SK-MEL-5 (cell line): ENCODE data around the gene TDRD10. TPM values are rescaled to one million over a fixed set of nuclear protein-coding genes. Genes with fewer than 3 reads are reported as not detected.

Experiments used
- DNase-seq: peaks from one replicate; pipeline ENCODE4 v3.0.0-alpha.2; 2016; ENCODE audit warnings: low read depth, low spot score
- in situ Hi-C: cut with HindIII; loops from 2 replicates; pipeline ENCODE4 v1.10.0; 2016; ENCODE audit warnings: low sequenced_read_pairs, high pct_unique_total_duplicates, low pct_unique_long_range_greater_than_20kb
- total RNA-seq: library from RNA; depleted of rRNA; stranded (reverse); fragments of >200 nt; shearing (Covaris generic); gene quantifications from 2 replicates; pipeline ENCODE4 v1.2.3, GENCODE V29; 2014

The TDRD10 gene
- total RNA-seq, 1 experiment from 2014 or later, result not detected

GRCh38 chr1:154539486-154540483, 37.8 kb downstream of the TDRD10 start:
- in situ Hi-C loops, result no loop called here
- DNase-seq, result no peak

DNA sequence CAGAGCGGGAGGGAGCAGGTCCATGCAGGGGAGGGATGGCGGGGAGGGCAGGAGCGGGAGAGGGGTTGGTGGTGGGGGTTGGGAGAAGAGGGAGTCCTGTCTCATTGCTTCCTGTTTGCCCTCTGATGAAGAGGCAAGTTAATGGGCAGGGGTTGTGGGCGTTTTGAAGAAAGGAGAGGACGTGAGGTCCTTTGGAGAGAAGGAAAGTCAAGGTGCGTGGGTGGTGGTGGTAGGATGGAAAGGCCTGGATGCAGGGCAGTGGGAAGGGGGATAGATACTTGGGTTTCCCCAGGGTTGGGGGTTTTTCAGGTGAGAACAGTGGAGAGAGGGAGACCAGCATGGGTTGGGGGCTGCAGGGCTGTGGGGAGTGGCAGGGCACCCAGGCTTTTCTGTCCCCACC, 39.2 kb downstream of the TDRD10 start:
- DNase-seq, result no peak
- in situ Hi-C loops, result no loop called here

- DNase-seq, result peak; percentile 93
- in situ Hi-C loops, result no loop called here
Observed at GRCh38 chr1:154546264-154547063, 44.4 kb downstream of the TDRD10 start.

DNA sequence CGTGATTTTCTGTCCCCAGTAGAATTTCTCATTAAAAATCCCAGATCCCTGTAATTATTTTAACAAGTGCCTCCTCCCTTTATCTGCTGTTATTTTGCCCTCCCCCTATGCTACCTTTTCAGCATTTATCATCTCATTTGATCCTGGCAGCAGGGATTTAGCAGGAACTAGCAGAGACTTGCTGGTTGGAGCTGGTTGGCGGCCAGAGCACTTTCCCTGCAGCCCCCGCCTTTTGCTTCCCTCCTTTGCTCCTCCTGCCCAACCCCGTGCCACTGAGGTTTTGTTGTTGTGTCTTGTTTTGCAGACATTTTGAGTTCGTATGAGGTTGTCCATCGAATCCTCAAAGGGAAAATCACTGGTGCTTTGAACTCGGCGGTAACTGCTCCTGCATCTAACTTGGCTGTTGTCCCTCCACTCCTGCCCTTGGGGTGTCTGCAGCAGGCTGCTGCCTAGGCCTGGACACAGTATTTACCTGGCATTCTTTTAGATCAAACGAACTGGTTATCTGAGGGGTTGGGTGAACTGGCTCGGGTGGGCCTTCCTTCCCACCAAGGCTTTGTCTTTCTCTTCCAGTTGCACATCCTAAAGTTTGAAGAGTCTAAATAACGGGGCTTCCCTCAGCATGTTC, 45.2 kb downstream of the TDRD10 start:
- no peak for DNase-seq
- in situ Hi-C loops, result no loop called here

GRCh38 chr1:154548028-154548427, 46.0 kb downstream of the TDRD10 start:
- in situ Hi-C loops, result no loop called here
- DNase-seq, result no peak

- DNase-seq, result no peak
- in situ Hi-C loops, result no loop called here
Observed at GRCh38 chr1:154549202-154549770, 47.3 kb downstream of the TDRD10 start.

DNA sequence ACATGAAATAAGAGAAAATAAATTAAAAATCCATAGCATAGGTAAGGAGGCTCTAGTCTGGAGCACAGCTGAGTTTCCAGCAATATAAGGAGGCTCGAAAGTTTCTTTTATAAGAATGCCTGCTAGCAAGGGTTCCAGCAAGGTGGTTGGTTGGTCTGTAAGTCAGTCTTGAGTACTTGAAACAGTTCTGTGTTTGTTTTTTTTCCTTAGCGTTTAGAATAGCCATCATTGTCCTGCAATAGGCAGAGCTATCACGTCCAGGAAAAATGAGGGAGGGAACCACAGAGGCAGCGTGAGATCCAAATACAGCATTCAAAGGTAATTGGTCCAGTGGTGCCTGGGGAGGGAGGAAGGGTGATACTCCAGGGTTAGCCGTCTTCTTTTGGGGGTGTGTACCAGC, 48.1 kb downstream of the TDRD10 start:
- DNase-seq, result peak; percentile 59
- in situ Hi-C loops, result no loop called here

DNA sequence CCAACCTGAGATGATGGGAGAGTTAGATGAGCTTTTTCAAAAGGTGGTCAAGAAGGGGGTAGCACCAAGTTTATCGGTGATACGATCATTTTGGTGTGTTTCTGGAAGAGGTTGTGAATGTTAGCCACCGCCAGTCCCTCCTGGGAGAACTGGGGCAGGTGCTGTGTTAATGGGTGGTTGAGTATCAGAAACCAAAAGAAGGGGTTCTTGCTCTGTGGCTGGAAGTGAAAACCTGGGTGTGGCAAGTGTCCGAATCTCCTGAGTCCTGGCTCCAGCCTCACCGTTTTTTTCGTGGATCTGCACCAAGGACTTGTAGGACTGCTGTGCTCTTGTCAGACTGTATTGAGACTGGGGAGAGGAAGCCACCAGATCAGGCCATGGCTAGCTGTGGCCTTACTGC, 48.6 kb downstream of the TDRD10 start:
- DNase-seq, result no peak
- in situ Hi-C loops, result no loop called here

DNA sequence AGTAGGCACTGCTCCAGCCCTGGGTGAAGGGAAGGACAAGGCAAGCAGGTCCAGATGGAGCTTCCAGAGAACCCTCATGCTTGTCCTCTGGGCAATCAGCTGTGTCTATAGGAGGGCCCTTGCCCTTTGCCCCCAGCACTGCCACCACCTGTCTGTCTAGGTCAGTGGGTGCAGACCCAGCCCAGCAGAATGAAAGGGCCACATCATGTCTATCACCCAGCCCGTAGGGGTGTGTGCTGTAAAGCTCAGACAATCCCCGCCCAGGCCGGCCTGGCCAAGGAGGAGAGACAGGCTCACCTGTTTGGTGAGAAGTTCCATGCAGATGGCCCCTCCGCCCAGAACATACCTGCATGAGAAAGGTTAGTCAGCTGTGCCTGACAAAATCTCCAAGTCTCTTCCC, 49.5 kb downstream of the TDRD10 start:
- in situ Hi-C loops, result no loop called here
- no peak for DNase-seq

- in situ Hi-C loops, result no loop called here
- DNase-seq, result no peak
Observed at GRCh38 chr1:154552036-154552435, 50.0 kb downstream of the TDRD10 start.

DNA sequence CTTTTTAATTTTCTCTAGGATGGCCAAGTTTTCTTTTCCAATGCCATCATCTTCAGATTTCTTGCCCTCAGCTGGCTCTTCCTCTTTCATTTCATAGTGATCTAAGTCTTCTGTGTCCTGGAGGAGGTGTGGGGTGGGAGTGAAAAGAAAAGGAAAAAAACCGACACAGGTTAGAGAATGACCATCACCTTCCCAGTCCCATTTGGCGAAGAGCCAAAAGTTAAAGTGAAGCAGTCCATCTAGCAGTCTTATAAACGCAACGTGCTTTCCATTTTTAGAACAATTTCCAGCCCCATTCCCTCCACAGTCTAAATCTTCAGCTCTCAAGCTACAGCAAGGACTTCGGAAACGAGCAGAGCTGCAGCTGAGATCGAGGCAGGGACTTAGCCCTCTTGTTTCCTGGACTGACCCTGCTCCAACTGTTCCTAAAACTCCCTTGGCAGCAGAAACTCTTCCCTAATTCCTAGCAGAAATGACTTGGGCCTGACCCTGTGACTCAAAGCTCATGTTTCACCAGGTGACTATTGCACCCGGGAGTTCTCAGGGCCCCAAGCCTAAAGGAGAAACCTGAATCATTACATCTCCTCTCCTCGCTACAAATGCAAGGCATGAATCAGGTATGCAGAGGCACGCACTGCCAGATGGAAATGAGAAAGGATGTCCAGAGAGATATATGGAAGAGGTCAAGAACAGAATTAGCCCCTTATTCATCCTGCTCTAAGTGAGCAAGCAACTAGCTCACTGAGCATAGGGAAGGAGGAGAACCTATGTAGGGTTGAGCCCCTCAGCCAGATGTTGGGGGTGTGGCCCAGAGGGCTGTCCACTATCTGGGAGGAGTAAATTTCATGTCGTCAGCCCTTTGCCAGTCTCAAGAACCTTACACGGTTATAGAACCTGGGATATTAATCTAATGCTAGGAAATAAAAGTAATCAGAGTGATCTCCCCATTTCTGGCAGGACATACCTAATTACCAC, 51.3 kb downstream of the TDRD10 start:
- DNase-seq, result no peak
- in situ Hi-C loops, result no loop called here

DNA sequence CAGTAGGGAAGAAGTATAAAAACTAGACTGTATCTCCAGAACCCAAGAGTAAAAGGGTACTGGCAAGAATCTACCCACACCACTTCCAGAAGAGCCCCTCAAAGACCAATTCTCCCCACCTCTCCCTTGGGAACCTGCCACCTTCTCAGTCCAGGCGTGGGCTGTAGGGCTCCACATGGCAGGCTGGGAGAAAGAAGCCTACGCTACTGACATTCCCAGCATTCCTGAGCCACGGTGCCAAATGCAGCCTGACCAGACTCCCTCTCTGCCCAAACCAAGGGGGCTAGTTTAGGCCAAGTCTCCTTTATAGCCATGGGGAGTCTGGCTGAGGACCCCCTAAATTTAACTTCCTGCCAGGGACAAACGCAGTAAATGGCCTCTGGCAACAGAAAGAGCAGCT, 54.4 kb downstream of the TDRD10 start:
- in situ Hi-C loops, result no loop called here
- DNase-seq, result peak; percentile 42

DNA sequence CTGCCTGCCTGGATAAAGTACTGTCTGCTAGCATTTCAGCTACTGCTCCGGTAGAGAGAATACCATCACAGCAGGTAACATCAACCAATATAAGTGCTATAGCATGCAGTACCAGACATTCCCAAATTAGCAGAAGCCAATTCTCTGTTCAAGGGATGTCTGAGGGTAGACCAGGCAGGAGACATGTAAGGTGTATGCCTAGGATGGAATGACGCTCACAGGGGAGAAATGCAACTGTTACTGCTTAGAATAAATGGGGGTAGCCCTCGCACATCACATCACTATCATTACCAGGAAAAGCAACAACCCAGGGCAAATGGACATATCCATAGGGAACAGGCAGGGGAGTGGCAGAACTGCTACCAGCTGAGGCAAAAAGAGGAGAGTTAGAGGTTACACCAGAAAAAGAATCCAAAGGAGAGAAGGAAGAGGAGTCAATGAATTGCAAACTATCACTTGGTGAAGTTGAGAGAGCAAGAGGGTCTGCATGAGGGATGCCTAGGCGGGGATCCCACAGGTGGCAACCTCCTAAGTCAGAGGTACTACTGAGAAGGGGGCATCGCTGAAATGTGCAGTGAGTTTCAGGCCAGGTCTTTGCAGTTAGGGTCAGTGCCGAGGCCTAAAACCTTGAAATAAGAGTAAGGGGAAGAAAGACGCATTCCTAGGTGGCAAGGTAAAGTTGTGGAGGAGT, 55.4 kb downstream of the TDRD10 start:
- in situ Hi-C loops, result no loop called here
- DNase-seq, result no peak

GRCh38 chr1:154557939-154558719, 56.1 kb downstream of the TDRD10 start, which contains the start of gene UBE2Q1:
Gene UBE2Q1 (minus strand): TSS chr1:154558662. CDS start chr1:154558553, 109 bp downstream.
- in situ Hi-C loops, result no loop called here
- peak; percentile 38 for DNase-seq

- DNase-seq, result peak; percentile 100
- in situ Hi-C loops, result no loop called here
Observed at GRCh38 chr1:154558720-154559465, 56.9 kb downstream of the TDRD10 start.
